ENCODE measurements around the gene PTPRJ.

Gene PTPRJ

DNA sequence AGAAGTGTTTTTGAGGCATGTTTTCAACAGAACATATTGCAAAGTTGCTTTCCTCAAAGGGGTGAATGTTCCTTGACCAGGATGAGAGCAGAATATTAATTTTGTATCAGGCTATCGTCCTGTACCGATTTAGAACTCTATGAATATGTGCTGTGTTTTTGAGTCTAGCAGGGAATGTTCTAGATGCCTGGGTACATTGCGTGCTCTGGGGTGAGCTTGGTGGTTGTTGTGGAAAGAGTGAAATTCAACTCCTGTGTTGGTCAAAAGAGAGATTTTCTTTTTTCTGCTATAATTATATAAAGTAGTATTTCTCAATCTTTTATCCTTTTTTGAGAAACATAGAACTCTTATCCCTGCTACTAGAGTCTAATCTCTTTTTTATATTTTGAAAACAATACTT lies 185.1 kb downstream of the PTPRJ start:
- no peak for DNase-seq (ENCODE audit: low read depth)
- H3K4me3 ChIP-seq (ENCODE audit: low read depth, low read length) = no peak overlapping the region
- TF ChIP-seq POLR2A (IDR thresholded peaks at IDR 0.05; ENCODE audit: extremely low read depth, insufficient read length) (no peak), MYC (IDR thresholded peaks at IDR 0.05; ENCODE audit: low read depth, low read length) (no peak)
- TF ChIP-seq, protein P1, sequence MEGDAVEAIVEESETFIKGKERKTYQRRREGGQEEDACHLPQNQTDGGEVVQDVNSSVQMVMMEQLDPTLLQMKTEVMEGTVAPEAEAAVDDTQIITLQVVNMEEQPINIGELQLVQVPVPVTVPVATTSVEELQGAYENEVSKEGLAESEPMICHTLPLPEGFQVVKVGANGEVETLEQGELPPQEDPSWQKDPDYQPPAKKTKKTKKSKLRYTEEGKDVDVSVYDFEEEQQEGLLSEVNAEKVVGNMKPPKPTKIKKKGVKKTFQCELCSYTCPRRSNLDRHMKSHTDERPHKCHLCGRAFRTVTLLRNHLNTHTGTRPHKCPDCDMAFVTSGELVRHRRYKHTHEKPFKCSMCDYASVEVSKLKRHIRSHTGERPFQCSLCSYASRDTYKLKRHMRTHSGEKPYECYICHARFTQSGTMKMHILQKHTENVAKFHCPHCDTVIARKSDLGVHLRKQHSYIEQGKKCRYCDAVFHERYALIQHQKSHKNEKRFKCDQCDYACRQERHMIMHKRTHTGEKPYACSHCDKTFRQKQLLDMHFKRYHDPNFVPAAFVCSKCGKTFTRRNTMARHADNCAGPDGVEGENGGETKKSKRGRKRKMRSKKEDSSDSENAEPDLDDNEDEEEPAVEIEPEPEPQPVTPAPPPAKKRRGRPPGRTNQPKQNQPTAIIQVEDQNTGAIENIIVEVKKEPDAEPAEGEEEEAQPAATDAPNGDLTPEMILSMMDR (IDR thresholded peaks at IDR 0.05; ENCODE audit: low read depth, low read length) = no peak
- TF ChIP-seq, protein P2, sequence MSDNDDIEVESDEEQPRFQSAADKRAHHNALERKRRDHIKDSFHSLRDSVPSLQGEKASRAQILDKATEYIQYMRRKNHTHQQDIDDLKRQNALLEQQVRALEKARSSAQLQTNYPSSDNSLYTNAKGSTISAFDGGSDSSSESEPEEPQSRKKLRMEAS (IDR thresholded peaks at IDR 0.05; ENCODE audit: low read depth, low read length) = no peak

DNA sequence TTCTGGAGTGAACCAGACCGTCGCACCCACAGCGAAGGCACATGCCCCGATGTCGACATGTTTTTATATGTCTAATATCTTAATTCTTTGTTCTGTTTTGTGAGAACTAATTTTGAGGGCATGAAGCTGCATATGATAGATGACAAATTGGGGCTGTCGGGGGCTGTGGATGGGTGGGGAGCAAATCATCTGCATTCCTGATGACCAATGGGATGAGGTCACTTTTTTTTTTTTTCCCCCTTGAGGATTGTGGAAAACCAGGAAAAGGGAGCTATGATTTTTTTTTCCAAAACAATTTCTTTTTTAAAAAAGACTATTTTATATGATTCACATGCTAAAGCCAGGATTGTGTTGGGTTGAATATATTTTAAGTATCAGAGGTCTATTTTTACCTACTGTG lies 187.0 kb downstream of the PTPRJ start:
- H3K4me3 ChIP-seq (ENCODE audit: low read depth, low read length) = no peak overlapping the region
- TF ChIP-seq, protein P1 (IDR thresholded peaks at IDR 0.05; ENCODE audit: low read depth, low read length) = no peak
- no peak for TF ChIP-seq POLR2A (IDR thresholded peaks at IDR 0.05; ENCODE audit: extremely low read depth, insufficient read length)
- TF ChIP-seq, protein P2 (IDR thresholded peaks at IDR 0.05; ENCODE audit: low read depth, low read length) = no peak
- TF ChIP-seq MYC (IDR thresholded peaks at IDR 0.05; ENCODE audit: low read depth, low read length) = no peak
- DNase-seq (ENCODE audit: low read depth) = no peak

DNA sequence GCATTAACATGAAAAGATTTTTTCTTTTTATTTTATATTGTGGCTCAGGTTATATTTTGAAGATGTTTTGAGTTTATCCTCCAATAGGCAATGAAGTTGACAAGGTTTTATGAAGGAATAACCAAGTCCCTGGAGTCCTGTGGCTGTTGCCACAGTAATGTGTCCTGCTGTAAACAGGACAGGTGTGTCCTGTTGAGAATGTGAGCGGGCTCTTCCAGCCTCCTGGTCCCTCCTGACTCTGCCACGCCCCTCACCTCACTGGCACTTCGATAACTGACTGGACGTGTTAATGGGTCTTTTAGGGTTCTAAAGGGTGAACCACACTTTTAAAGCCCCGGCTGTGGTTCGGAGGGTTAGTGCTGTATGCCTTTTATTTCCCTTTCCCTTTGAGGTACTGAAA lies 188.5 kb downstream of the PTPRJ start:
- no peak overlapping the region for H3K4me3 ChIP-seq (ENCODE audit: low read depth, low read length)
- DNase-seq (ENCODE audit: low read depth) = no peak

DNA sequence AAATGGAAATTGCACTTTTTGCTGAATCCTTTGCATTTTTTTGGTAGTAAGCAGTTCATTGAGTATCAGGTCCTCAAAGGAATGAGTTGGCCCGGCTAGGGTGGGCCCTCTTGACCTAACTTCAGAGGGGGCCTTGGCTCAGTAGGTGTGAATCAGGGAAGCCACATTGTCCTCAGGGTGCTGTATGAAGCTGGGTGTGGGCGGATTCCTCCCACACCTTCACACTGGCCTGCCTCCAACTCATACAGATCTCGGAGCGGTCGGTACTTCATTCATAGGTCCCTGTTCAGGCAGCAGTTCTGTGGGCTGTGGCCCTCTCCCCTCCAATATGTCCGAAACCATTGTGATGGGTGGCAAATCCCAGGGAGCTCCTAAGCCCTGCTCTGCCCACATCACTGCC lies 188.9 kb downstream of the PTPRJ start:
- TF ChIP-seq MYC (IDR thresholded peaks at IDR 0.05; ENCODE audit: low read depth, low read length) (no peak), POLR2A (IDR thresholded peaks at IDR 0.05; ENCODE audit: extremely low read depth, insufficient read length) (no peak)
- TF ChIP-seq, protein P2 (IDR thresholded peaks at IDR 0.05; ENCODE audit: low read depth, low read length) = no peak
- TF ChIP-seq, protein P1 (IDR thresholded peaks at IDR 0.05; ENCODE audit: low read depth, low read length) = no peak
- no peak overlapping the region for H3K4me3 ChIP-seq (ENCODE audit: low read depth, low read length)
- DNase-seq (ENCODE audit: low read depth) = no peak

More for the DNA sequence above, 188.5 kb downstream of the PTPRJ start:
- TF ChIP-seq POLR2A (IDR thresholded peaks at IDR 0.05; ENCODE audit: extremely low read depth, insufficient read length) = no peak
- TF ChIP-seq MYC (IDR thresholded peaks at IDR 0.05; ENCODE audit: low read depth, low read length) = no peak
- TF ChIP-seq, protein P1 (IDR thresholded peaks at IDR 0.05; ENCODE audit: low read depth, low read length) = no peak
- TF ChIP-seq, protein P2 (IDR thresholded peaks at IDR 0.05; ENCODE audit: low read depth, low read length) = no peak

DNA sequence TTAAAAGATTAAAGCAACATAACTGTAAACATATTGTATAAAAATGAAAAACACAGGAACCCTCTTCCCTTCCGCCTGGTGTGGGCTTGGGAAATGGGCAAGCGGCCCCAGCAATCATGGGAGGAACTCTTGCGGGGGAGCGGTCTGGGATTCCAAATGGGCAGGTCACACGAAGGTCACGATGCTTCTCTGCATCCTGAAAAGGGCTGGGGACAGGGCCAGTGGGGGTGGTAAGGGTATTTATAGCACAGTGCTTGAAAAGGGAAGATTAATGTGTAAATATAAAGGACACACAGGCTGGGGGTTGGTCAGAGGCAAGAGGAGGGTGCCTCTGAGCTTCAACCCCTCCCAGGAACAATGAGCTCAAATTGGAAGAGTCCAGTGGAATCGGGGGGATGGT lies 189.4 kb downstream of the PTPRJ start:
- no peak for DNase-seq (ENCODE audit: low read depth)
- no peak for TF ChIP-seq MYC (IDR thresholded peaks at IDR 0.05; ENCODE audit: low read depth, low read length)
- TF ChIP-seq POLR2A (IDR thresholded peaks at IDR 0.05; ENCODE audit: extremely low read depth, insufficient read length) = no peak
- TF ChIP-seq, protein P1 (IDR thresholded peaks at IDR 0.05; ENCODE audit: low read depth, low read length) = no peak
- TF ChIP-seq, protein P2 (IDR thresholded peaks at IDR 0.05; ENCODE audit: low read depth, low read length) = no peak
- no peak overlapping the region for H3K4me3 ChIP-seq (ENCODE audit: low read depth, low read length)
